CD4-positive, alpha-beta T cell treated with Interleukin-10 for 1 hour (primary cell): Measurements from ENCODE around the gene MOCOS.

Experiments used
- DNase-seq: peaks from one replicate; pipeline ENCODE4 v3.0.0-alpha.2; 2020

The MOCOS gene

DNA sequence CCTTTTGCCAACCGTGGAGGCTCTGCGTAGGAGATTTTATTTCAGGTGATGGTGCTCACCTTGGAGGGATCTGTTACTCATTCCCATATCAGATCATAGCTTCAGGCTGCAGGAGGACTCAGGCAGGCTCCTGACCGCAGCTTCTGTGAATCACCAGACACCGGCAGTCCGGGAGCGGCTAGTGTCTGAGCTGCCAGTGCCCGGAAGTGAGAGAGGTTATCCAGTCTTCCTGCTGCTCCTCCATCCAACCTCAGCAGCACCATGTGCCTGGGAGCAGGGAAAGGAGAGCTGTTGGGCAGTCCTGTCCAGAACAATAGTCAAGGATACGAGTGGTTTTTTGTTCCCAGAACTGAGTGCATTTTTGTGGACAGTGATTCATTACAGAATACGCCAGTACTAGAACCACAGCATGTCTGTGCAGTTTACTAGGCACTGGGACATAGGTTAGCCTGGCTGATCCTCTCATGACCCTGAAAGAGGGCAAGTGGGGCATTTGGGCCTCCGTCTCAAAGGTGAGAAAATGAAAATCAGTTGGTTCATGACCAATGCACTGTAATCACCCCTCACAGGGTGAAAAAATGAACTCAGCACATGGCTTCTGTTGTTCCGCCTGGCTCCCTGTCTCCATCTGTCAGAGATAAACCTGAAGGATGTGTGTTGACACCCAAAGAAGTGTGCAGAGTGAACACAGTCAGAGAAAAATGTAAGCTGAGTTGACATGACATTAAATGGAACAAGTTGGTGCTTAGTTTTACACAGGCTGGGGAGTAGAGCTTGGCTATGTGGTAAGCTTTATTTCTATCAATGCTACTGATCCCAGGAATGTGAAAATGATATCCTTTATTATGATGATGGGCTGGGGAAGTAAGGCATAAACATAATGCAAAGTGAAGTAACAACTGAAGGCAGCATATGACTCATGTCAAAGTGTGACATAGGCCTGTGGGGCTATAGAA lies 122.4 kb downstream of the MOCOS start:
- DNase-seq, result no peak

DNA sequence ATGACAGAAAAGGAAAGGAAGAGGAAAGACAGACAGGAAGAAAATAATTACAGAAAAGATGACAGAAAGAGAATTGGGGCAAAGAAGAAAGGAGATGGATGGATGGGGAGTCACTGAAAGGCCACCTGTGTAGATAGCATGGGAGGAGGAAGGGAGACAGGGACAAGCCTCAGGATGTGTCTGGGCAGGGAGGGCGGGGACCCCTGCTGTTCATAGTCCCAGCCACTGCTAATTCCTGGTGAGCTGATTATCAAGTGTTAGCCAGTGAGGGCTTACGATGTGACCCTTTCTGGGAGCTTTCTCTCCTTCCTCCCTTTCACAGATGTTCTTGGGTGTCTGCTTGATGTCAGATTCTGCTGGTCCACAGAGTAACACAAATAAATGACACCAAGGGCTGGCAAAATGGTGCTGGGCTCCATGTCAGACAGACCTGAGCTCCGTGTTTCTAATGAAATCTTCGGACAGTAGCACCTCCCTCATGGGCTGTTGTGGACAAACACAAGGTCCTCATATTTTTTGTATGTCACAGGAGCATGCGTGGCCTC lies 123.8 kb downstream of the MOCOS start:
- DNase-seq, result no peak

DNA sequence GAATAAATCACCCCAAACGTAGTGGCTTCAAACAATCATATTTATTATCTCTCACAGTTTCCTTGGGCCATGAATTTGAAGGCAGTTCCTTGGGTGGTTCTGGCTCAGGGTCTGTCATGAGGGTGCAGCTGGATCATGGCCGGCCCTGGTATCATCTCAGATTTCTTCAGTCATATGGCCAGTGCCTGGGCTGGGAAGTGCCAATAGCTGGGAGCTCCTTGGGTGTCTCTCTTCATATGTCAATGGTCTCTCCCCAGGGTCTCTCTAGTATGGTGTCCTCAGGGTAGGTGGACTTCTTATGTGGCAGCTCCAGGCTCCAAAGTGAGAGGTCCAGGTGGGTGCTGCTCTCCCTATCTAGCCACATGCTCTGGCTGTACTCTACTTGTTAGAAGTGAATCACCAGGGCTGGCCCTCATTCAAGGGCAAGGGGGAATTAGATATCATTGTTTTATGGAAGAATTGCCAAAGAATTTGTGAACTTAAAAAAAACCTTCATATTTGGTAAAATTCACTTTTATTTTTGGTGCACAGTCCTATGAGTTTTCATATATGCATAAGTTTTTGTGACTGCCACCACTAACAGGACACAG lies 125.6 kb downstream of the MOCOS start:
- no peak for DNase-seq

DNA sequence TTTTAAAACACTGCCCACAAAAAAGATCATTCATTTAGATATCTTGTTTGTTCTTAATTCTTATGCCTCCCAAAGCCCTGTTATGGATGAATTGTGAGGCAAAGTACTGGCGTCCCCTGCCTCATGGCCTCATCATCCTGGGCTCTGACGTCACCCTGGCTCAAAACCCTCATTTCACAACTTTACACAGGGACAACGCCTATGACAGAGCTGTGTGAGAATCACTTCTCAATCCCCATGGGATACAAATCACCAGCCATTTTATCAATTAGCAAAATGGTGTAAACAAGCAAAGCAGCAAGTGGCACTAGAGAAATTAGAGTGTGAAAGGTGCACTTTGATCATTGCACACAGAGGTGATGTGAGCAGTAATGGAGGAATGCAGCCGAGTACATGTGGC lies 126.8 kb downstream of the MOCOS start:
- DNase-seq, result no peak

DNA sequence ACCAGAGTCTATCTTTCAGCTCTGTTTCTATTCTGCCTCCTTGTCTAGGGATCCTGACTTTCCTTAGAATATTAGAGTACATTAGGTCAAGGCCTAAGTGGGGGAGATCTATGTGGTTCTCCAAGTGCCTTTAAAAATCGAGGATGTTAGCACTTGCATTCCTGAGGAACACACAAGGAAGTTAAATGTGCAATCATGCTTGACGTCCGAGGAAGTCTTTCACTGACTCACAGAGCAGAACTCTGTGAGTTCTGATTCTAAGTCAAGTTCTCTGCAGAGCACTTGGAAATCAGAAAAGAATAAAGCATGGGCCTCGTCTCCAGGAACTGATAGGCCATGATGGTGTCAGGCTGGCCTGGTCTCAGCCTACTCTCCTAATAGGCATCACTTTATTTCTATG lies 127.5 kb downstream of the MOCOS start:
- no peak for DNase-seq

DNA sequence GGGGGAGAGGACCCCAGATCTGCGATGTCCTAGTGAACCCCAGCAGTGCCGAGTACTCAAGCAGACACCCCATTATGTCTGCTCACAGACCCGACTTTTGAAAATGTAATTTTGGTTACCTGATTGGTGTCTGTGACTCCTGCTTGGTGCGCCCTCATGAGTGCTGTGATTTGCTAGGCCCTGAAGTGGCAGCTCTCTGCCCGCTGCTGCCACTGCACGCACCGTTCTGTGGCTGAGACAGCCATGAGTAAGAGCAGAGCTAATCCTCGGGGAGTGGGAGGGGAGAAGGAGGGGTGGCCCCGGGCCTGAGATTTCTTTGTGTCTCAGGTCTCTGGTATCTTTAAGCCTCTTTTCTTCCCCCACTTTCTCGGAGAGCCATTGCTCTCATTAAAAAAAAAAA lies 128.4 kb downstream of the MOCOS start:
- no peak for DNase-seq

DNA sequence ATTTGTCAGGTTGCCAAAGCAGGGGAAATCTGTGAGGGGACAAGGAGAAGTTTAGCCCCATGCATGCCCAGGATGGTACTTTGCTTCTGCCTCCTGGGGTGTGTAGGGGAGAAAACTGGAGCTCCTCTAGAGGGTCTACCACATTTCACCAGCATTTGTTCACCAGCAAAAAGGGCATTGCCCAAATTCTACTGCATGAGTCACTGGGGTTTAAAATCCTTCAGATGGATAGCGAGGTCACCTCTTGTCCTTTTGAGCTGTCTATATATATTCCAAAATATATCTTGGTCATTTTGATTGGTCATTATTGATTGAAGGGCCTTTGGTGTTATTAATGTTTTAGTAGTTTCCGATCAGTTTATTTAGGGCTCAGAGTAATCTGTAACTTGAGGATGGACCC lies 128.9 kb downstream of the MOCOS start:
- DNase-seq, result no peak
